Astrocyte of the spinal cord (primary cell): ENCODE data around the gene VPS26B.

Source experiments
- DNase-seq: peaks from one replicate; pipeline ENCODE4 v3.0.0; 2011; ENCODE audit warnings: low read depth, low spot score
- H3K4me3 ChIP-seq: 2 replicates; pipeline ENCODE4 v1.5.1; 2011; ENCODE audit warnings: low read depth, mild to moderate bottlenecking, low read length, moderate library complexity
- CTCF ChIP-seq: IDR thresholded peaks from 2 replicates; pipeline ENCODE4 v1.5.1; 2012; ENCODE audit warnings: low read depth, mild to moderate bottlenecking, low read length, inconsistent platforms
- in situ Hi-C: cut with HindIII; loops from 2 replicates; pipeline ENCODE4 v1.10.0; 2017; ENCODE audit warnings: low sequenced_read_pairs

VPS26B gene

GRCh38 chr11:134216816-134217215 is 7.7 kb upstream of the VPS26B start:
- in situ Hi-C loops = no loop called here
- no peak for TF ChIP-seq CTCF
- no peak overlapping the region for H3K4me3 ChIP-seq
- DNase-seq = no peak

GRCh38 chr11:134223121-134223520 is 1.4 kb upstream of the VPS26B start:
- no peak for DNase-seq
- in situ Hi-C loops = no loop called here
- H3K4me3 ChIP-seq = peak overlapping the region; percentile 67
- no peak for TF ChIP-seq CTCF

GRCh38 chr11:134224710-134225664 is 516 bp downstream of the VPS26B start:
- no peak for TF ChIP-seq CTCF
- in situ Hi-C loops = no loop called here
- peak; percentile 15 for DNase-seq
- H3K4me3 ChIP-seq = peak overlapping the region; percentile 84

GRCh38 chr11:134226806-134227325 is 2.4 kb downstream of the VPS26B start:
- in situ Hi-C loops = no loop called here
- TF ChIP-seq CTCF = no peak
- no peak for DNase-seq
- no peak overlapping the region for H3K4me3 ChIP-seq

- TF ChIP-seq CTCF = no peak
- no peak overlapping the region for H3K4me3 ChIP-seq
- peak; percentile 16 for DNase-seq
- in situ Hi-C loops = no loop called here
Measured at GRCh38 chr11:134228625-134229024, 4.2 kb downstream of the VPS26B start.

GRCh38 chr11:134229126-134229790 is 4.8 kb downstream of the VPS26B start:
- in situ Hi-C loops = no loop called here
- no peak overlapping the region for H3K4me3 ChIP-seq
- TF ChIP-seq CTCF = no peak
- peak; percentile 16 for DNase-seq
